H9 (cell line): ENCODE measurements around the gene VSIG8. TPM values are rescaled to one million over a fixed set of nuclear protein-coding genes. Genes with fewer than 3 reads are reported as not detected.

Source experiments
- DNase-seq: peaks from one replicate; pipeline ENCODE4 v3.0.0-alpha.2; 2017
- H2AFZ ChIP-seq: one replicate; pipeline ENCODE4 v1.6.1; 2013; ENCODE audit warnings: mild to moderate bottlenecking, low read length, control low read depth, moderate library complexity
- H2AK5ac ChIP-seq: 2 replicates; pipeline ENCODE4 v1.6.1; 2013; ENCODE audit warnings: low read length, control low read depth, mixed read lengths; ENCODE audit not compliant: insufficient read length
- H2BK120ac ChIP-seq: one replicate; pipeline ENCODE4 v1.6.1; 2013; ENCODE audit warnings: low read depth, mild to moderate bottlenecking, low read length, control low read depth, inconsistent platforms; ENCODE audit not compliant: poor library complexity, severe bottlenecking
- H2BK12ac ChIP-seq: 2 replicates; pipeline ENCODE4 v1.6.1; 2013; ENCODE audit warnings: low read length, control low read depth, mixed read lengths, low read depth; ENCODE audit not compliant: insufficient read length
- H2BK15ac ChIP-seq: 2 replicates; pipeline ENCODE4 v1.6.1; 2013; ENCODE audit warnings: low read depth, low read length, control low read depth
- H2BK20ac ChIP-seq: one replicate; pipeline ENCODE4 v1.6.1; 2013; ENCODE audit warnings: low read depth, mild to moderate bottlenecking, low read length, control low read depth, inconsistent platforms; ENCODE audit not compliant: poor library complexity, severe bottlenecking
- H2BK5ac ChIP-seq: 2 replicates; pipeline ENCODE4 v1.6.1; 2013; ENCODE audit warnings: low read length, control low read depth, mixed read lengths; ENCODE audit not compliant: insufficient read length
- H3K14ac ChIP-seq: 2 replicates; pipeline ENCODE4 v1.6.1; 2013; ENCODE audit warnings: low read length, control low read depth; ENCODE audit not compliant: insufficient read depth
- H3K18ac ChIP-seq: 2 replicates; pipeline ENCODE4 v1.6.1; 2013; ENCODE audit warnings: low read depth, mild to moderate bottlenecking, mixed read lengths, low read length, control low read depth; ENCODE audit not compliant: insufficient read length
- H3K23ac ChIP-seq: 2 replicates; pipeline ENCODE4 v1.6.1; 2013; ENCODE audit warnings: low read length, control low read depth, mixed read lengths, low read depth; ENCODE audit not compliant: insufficient read length
- H3K23me2 ChIP-seq: 2 replicates; pipeline ENCODE4 v1.6.1; 2013; ENCODE audit warnings: low read depth, mild to moderate bottlenecking, mixed read lengths, low read length, control low read depth; ENCODE audit not compliant: insufficient read length, poor library complexity, severe bottlenecking
- H3K27ac ChIP-seq: 2 replicates; pipeline ENCODE4 v1.5.1; 2013; ENCODE audit warnings: low read length, control low read depth, mixed read lengths, low read depth; ENCODE audit not compliant: insufficient read length
- H3K27me3 ChIP-seq: 2 replicates; pipeline ENCODE4 v1.6.1; 2013; ENCODE audit warnings: low read length, control low read depth, inconsistent platforms; ENCODE audit not compliant: insufficient read depth
- H3K4ac ChIP-seq: 2 replicates; pipeline ENCODE4 v1.6.1; 2013; ENCODE audit warnings: low read depth, mild to moderate bottlenecking, control low read depth, inconsistent platforms, low read length, moderate library complexity
- H3K4me1 ChIP-seq: 2 replicates; pipeline ENCODE4 v1.6.1; 2013; ENCODE audit warnings: low read length, control low read depth, inconsistent platforms; ENCODE audit not compliant: insufficient read depth
- H3K4me2 ChIP-seq: 2 replicates; pipeline ENCODE4 v1.6.1; 2013; ENCODE audit warnings: low read length, control low read depth, mixed read lengths; ENCODE audit not compliant: insufficient read length, insufficient read depth
- H3K56ac ChIP-seq: 2 replicates; pipeline ENCODE4 v1.6.1; 2013; ENCODE audit warnings: low read depth, mild to moderate bottlenecking, mixed read lengths, low read length, control low read depth; ENCODE audit not compliant: insufficient read length
- H3K79me1 ChIP-seq: 2 replicates; pipeline ENCODE4 v1.6.1; 2013; ENCODE audit warnings: low read depth, mild to moderate bottlenecking, moderate library complexity, low read length, control low read depth, inconsistent platforms; ENCODE audit not compliant: insufficient read depth, poor library complexity, severe bottlenecking
- H3K79me2 ChIP-seq: 2 replicates; pipeline ENCODE4 v1.6.1; 2013; ENCODE audit warnings: low read length, control low read depth, inconsistent platforms; ENCODE audit not compliant: insufficient read depth
- H3K9ac ChIP-seq: 2 replicates; pipeline ENCODE4 v1.6.1; 2013; ENCODE audit warnings: low read length, control low read depth, mixed read lengths; ENCODE audit not compliant: insufficient read length; ENCODE audit errors: extremely low read depth
- H3K9me3 ChIP-seq: one replicate; pipeline ENCODE4 v1.6.1; 2013; ENCODE audit warnings: low read depth, low read length, inconsistent platforms; ENCODE audit not compliant: control insufficient read depth
- H3T11ph ChIP-seq: one replicate; pipeline ENCODE4 v1.6.1; 2013; ENCODE audit warnings: mild to moderate bottlenecking, low read length, control low read depth, inconsistent platforms
- H4K20me1 ChIP-seq: one replicate; pipeline ENCODE4 v1.6.1; 2013; ENCODE audit not compliant: control insufficient read depth, insufficient read length, insufficient read depth
- H4K5ac ChIP-seq: 2 replicates; pipeline ENCODE4 v1.6.1; 2013; ENCODE audit warnings: low read depth, mild to moderate bottlenecking, mixed read lengths, low read length, control low read depth; ENCODE audit not compliant: insufficient read length
- H4K8ac ChIP-seq: replicated peaks from 2 replicates; pipeline ENCODE4 v1.6.1; 2013; ENCODE audit warnings: low read length, control low read depth, mixed read lengths, low read depth; ENCODE audit not compliant: insufficient read length
- H4K91ac ChIP-seq: 2 replicates; pipeline ENCODE4 v1.6.1; 2013; ENCODE audit warnings: low read depth, mild to moderate bottlenecking, moderate library complexity, mixed read lengths, low read length, control low read depth; ENCODE audit not compliant: insufficient read length
- H3K27ac Mint-ChIP-seq, 3 experiments: 2 replicates in 2 of 3; 3 replicates in 1 of 3; pipeline ENCODE4 v1.8.0; 2020 to 2021; ENCODE audit warnings: mixed read lengths in 3 of 3, mild to moderate bottlenecking in 1 of 3, moderate library complexity in 1 of 3
- H3K27me3 Mint-ChIP-seq: 2 replicates; pipeline ENCODE4 v1.8.0; 2021; ENCODE audit warnings: low read depth, mild to moderate bottlenecking, moderate library complexity, mixed read lengths
- H3K36me3 Mint-ChIP-seq, 3 experiments: 2 replicates in 2 of 3; 3 replicates in 1 of 3; pipeline ENCODE4 v1.8.0; 2020 to 2021; ENCODE audit warnings: low read depth in 3 of 3, mixed read lengths in 3 of 3; ENCODE audit not compliant: insufficient read depth in 1 of 3
- H3K4me1 Mint-ChIP-seq, 2 experiments: 2 replicates each; pipeline ENCODE4 v1.8.0; 2020; ENCODE audit warnings: mixed read lengths in 2 of 2
- H3K4me3 Mint-ChIP-seq, 2 experiments: 2 replicates in 1 of 2; 3 replicates in 1 of 2; pipeline ENCODE4 v1.8.0; 2020 to 2021; ENCODE audit warnings: mild to moderate bottlenecking in 2 of 2, mixed read lengths in 2 of 2, moderate library complexity in 1 of 2
- H3K9me3 Mint-ChIP-seq, 2 experiments: 2 replicates in 1 of 2; 3 replicates in 1 of 2; pipeline ENCODE4 v1.8.0; 2020; ENCODE audit warnings: mild to moderate bottlenecking in 2 of 2, mixed read lengths in 2 of 2, moderate library complexity in 1 of 2
- WGBS: extraction: QIAGEN DNeasy Blood & Tissue Kit; methylation state at CpG from one replicate; pipeline ENCODE4 v1.1.7; 2013; ENCODE audit warnings: missing lambda C conversion rate, low lambda C conversion rate, mixed read lengths; ENCODE audit not compliant: insufficient read length; ENCODE audit errors: extremely low coverage; 5-methylcytosine and 5-hydroxymethylcytosine counted together
- total RNA-seq: library from RNA; stranded (reverse); gene quantifications from 2 replicates; pipeline ENCODE4 v1.2.1, GENCODE V29; 2021
- TF ChIP-seq, protein P1 (sequence below): fragments of 200-600 bp; sonication (generic); conservative IDR thresholded peaks from 3 replicates; pipeline ENCODE4 v1.8.0; 2021; ENCODE audit warnings: antibody characterized with exemption, mild to moderate bottlenecking

Gene VSIG8
- total RNA-seq, 1 experiment from 2014 or later = not detected

DNA sequence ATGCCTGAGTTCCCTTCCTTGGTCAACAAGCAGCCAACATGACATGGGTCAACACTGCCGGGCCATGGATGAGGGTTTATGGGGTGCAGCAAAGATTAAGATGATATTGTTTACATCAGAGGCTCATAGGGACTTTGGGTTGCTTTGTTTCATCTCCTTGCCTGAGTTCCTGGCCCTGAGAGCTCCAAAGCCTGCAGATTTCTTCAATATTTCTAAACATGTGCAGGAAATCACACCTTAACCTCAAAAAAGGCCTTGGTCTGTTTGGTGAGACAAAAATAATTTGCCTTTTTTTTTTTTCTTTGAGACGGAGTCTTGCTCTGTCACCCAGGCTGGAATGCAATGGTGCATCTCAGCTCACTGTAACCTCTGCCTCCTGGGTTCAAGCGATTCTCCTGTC lies 34.9 kb downstream of the VSIG8 start:
- no peak overlapping the region for H3K23ac ChIP-seq
- no peak overlapping the region for H4K8ac ChIP-seq
- H3K79me1 ChIP-seq = no peaks in the 10 kb centered on the region
- no peaks in the 10 kb centered on the region for H3K27me3 ChIP-seq
- no peak overlapping the region for H3K27ac ChIP-seq
- Mint-ChIP-seq H3K4me1 (peaks cover 24 to 29% of the 10 kb centered on the region in 2 experiments), H3K27ac (no peak overlapping the region), H3K27me3 (peaks cover 45% of the 10 kb centered on the region), H3K4me3 (no peak overlapping the region), H3K9me3 (no peaks in the 10 kb centered on the region), H3K36me3 (no peaks in the 10 kb centered on the region)
- H4K5ac ChIP-seq = no peak overlapping the region
- no peak overlapping the region for H2BK15ac ChIP-seq
- no peaks in the 10 kb centered on the region for H3K23me2 ChIP-seq
- WGBS = no CpG with 5 or more reads among the region's 3 CpGs
- H3K4ac ChIP-seq = no peak overlapping the region
- H3T11ph ChIP-seq = no peak overlapping the region
- H3K4me1 ChIP-seq = no peaks in the 10 kb centered on the region
- H3K4me2 ChIP-seq = no peak overlapping the region
- no peaks in the 10 kb centered on the region for H4K20me1 ChIP-seq
- H3K14ac ChIP-seq = no peak overlapping the region
- no peak overlapping the region for H2BK12ac ChIP-seq
- no peak overlapping the region for H2AFZ ChIP-seq
- no peak overlapping the region for H2BK20ac ChIP-seq
- no peak overlapping the region for H2AK5ac ChIP-seq
- H2BK5ac ChIP-seq = no peak overlapping the region
- TF ChIP-seq, protein P1, sequence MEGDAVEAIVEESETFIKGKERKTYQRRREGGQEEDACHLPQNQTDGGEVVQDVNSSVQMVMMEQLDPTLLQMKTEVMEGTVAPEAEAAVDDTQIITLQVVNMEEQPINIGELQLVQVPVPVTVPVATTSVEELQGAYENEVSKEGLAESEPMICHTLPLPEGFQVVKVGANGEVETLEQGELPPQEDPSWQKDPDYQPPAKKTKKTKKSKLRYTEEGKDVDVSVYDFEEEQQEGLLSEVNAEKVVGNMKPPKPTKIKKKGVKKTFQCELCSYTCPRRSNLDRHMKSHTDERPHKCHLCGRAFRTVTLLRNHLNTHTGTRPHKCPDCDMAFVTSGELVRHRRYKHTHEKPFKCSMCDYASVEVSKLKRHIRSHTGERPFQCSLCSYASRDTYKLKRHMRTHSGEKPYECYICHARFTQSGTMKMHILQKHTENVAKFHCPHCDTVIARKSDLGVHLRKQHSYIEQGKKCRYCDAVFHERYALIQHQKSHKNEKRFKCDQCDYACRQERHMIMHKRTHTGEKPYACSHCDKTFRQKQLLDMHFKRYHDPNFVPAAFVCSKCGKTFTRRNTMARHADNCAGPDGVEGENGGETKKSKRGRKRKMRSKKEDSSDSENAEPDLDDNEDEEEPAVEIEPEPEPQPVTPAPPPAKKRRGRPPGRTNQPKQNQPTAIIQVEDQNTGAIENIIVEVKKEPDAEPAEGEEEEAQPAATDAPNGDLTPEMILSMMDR = no peak
- H4K91ac ChIP-seq = no peak overlapping the region
- no peaks in the 10 kb centered on the region for H3K79me2 ChIP-seq
- DNase-seq = no peak
- H3K56ac ChIP-seq = no peak overlapping the region
- no peak overlapping the region for H3K18ac ChIP-seq
- no peak overlapping the region for H2BK120ac ChIP-seq
- H3K9ac ChIP-seq = no peak overlapping the region
- no peaks in the 10 kb centered on the region for H3K9me3 ChIP-seq
